Measurements from ENCODE around the gene OR4K2. TPM values are rescaled to one million over a fixed set of nuclear protein-coding genes. Genes with fewer than 3 reads are reported as not detected.
"Not testable (repeated sequence)": the region's sequence is repeated elsewhere in the genome, so short reads cannot be mapped to it uniquely, and the experiment has no call there.

OR4K2 gene
- total RNA-seq = not detected

GRCh38 chr14:19874842-19875241, at the start of gene OR4K2:
Gene OR4K2, plus strand, starts transcription at chr14:19875142. Its CDS starts 1,126 bp downstream, at chr14:19876268.
- Histone ChIP-seq H3K27ac (ENCODE audit: low read depth, low read length) (no peak within 1 kb of the TSS), H3K27me3 (ENCODE audit: control insufficient read depth in 3 of 3, insufficient read depth in 3 of 3, low read length in 3 of 3) (no peaks in the 10 kb centered on the region), H3K36me3 (ENCODE audit: control insufficient read depth in 3 of 3, insufficient read depth in 3 of 3, low read length in 3 of 3) (no peaks in the 10 kb centered on the region), H3K9me3 (ENCODE audit: control insufficient read depth in 3 of 3, low read length in 3 of 3) (peaks cover 0 to 3% (median 0%) of the 10 kb centered on the region in 3 donors), H3K9ac (ENCODE audit: low read depth in 1 of 3, low read length in 3 of 3) (no peak within 1 kb of the TSS), H3K4me3 (ENCODE audit: low read length in 3 of 3) (no peak within 1 kb of the TSS), H3K4me1 (ENCODE audit: control insufficient read depth in 3 of 3, insufficient read depth in 3 of 3, low read length in 3 of 3) (no peaks in the 10 kb centered on the region)

GRCh38 chr14:19827626-19828244, 47.2 kb upstream of the OR4K2 start:
- H3K4me1 ChIP-seq (ENCODE audit: control insufficient read depth in 3 of 3, insufficient read depth in 3 of 3, low read length in 3 of 3); H3K9ac ChIP-seq (ENCODE audit: low read depth in 1 of 3, low read length in 3 of 3): not testable (repeated sequence)

GRCh38 chr14:19828314-19828713, 46.6 kb upstream of the OR4K2 start:
- Histone ChIP-seq H3K9ac (ENCODE audit: low read depth in 1 of 3, low read length in 3 of 3) (no peak overlapping the region), H3K27me3 (ENCODE audit: control insufficient read depth in 3 of 3, insufficient read depth in 3 of 3, low read length in 3 of 3) (no peaks in the 10 kb centered on the region), H3K9me3 (ENCODE audit: control insufficient read depth in 3 of 3, low read length in 3 of 3) (peaks cover 0 to 3% (median 2%) of the 10 kb centered on the region in 3 donors)

More at GRCh38 chr14:19827626-19828244, 47.2 kb upstream of the OR4K2 start:
- not testable (repeated sequence) for H3K27me3 ChIP-seq (ENCODE audit: control insufficient read depth in 3 of 3, insufficient read depth in 3 of 3, low read length in 3 of 3); H3K36me3 ChIP-seq (ENCODE audit: control insufficient read depth in 3 of 3, insufficient read depth in 3 of 3, low read length in 3 of 3); H3K9me3 ChIP-seq (ENCODE audit: control insufficient read depth in 3 of 3, low read length in 3 of 3); H3K27ac ChIP-seq (ENCODE audit: low read depth, low read length); H3K4me3 ChIP-seq (ENCODE audit: low read length in 3 of 3)

GRCh38 chr14:19834203-19834848, 40.6 kb upstream of the OR4K2 start:
- not testable (repeated sequence) for H3K9ac ChIP-seq (ENCODE audit: low read depth in 1 of 3, low read length in 3 of 3); H3K4me3 ChIP-seq (ENCODE audit: low read length in 3 of 3); H3K27me3 ChIP-seq (ENCODE audit: control insufficient read depth in 3 of 3, insufficient read depth in 3 of 3, low read length in 3 of 3); H3K36me3 ChIP-seq (ENCODE audit: control insufficient read depth in 3 of 3, insufficient read depth in 3 of 3, low read length in 3 of 3); H3K27ac ChIP-seq (ENCODE audit: low read depth, low read length); H3K9me3 ChIP-seq (ENCODE audit: control insufficient read depth in 3 of 3, low read length in 3 of 3); H3K4me1 ChIP-seq (ENCODE audit: control insufficient read depth in 3 of 3, insufficient read depth in 3 of 3, low read length in 3 of 3)

More at GRCh38 chr14:19828314-19828713, 46.6 kb upstream of the OR4K2 start:
- no peak overlapping the region for H3K27ac ChIP-seq (ENCODE audit: low read depth, low read length)
- H3K4me3 ChIP-seq (ENCODE audit: low read length in 3 of 3) = no peak overlapping the region
- no peaks in the 10 kb centered on the region for H3K4me1 ChIP-seq (ENCODE audit: control insufficient read depth in 3 of 3, insufficient read depth in 3 of 3, low read length in 3 of 3)
- no peaks in the 10 kb centered on the region for H3K36me3 ChIP-seq (ENCODE audit: control insufficient read depth in 3 of 3, insufficient read depth in 3 of 3, low read length in 3 of 3)

GRCh38 chr14:19838433-19838832, 36.5 kb upstream of the OR4K2 start:
- Histone ChIP-seq H3K36me3 (ENCODE audit: control insufficient read depth in 3 of 3, insufficient read depth in 3 of 3, low read length in 3 of 3) (no peaks in the 10 kb centered on the region), H3K4me1 (ENCODE audit: control insufficient read depth in 3 of 3, insufficient read depth in 3 of 3, low read length in 3 of 3) (no peaks in the 10 kb centered on the region), H3K27me3 (ENCODE audit: control insufficient read depth in 3 of 3, insufficient read depth in 3 of 3, low read length in 3 of 3) (no peaks in the 10 kb centered on the region), H3K27ac (ENCODE audit: low read depth, low read length) (no peak overlapping the region), H3K9ac (ENCODE audit: low read depth in 1 of 3, low read length in 3 of 3) (no peak overlapping the region), H3K9me3 (ENCODE audit: control insufficient read depth in 3 of 3, low read length in 3 of 3) (peaks cover 0 to 5% (median 2%) of the 10 kb centered on the region in 3 donors), H3K4me3 (ENCODE audit: low read length in 3 of 3) (no peak overlapping the region)

GRCh38 chr14:19851365-19851764, 23.6 kb upstream of the OR4K2 start:
- Histone ChIP-seq H3K36me3 (ENCODE audit: control insufficient read depth in 3 of 3, insufficient read depth in 3 of 3, low read length in 3 of 3) (no peaks in the 10 kb centered on the region), H3K27ac (ENCODE audit: low read depth, low read length) (no peak overlapping the region), H3K27me3 (ENCODE audit: control insufficient read depth in 3 of 3, insufficient read depth in 3 of 3, low read length in 3 of 3) (no peaks in the 10 kb centered on the region), H3K4me3 (ENCODE audit: low read length in 3 of 3) (no peak overlapping the region), H3K9me3 (ENCODE audit: control insufficient read depth in 3 of 3, low read length in 3 of 3) (peaks cover 0 to 3% (median 0%) of the 10 kb centered on the region in 3 donors), H3K4me1 (ENCODE audit: control insufficient read depth in 3 of 3, insufficient read depth in 3 of 3, low read length in 3 of 3) (no peaks in the 10 kb centered on the region), H3K9ac (ENCODE audit: low read depth in 1 of 3, low read length in 3 of 3) (no peak overlapping the region)

- not testable (repeated sequence) for H3K9ac ChIP-seq (ENCODE audit: low read depth in 1 of 3, low read length in 3 of 3); H3K4me3 ChIP-seq (ENCODE audit: low read length in 3 of 3); H3K27me3 ChIP-seq (ENCODE audit: control insufficient read depth in 3 of 3, insufficient read depth in 3 of 3, low read length in 3 of 3); H3K9me3 ChIP-seq (ENCODE audit: control insufficient read depth in 3 of 3, low read length in 3 of 3); H3K36me3 ChIP-seq (ENCODE audit: control insufficient read depth in 3 of 3, insufficient read depth in 3 of 3, low read length in 3 of 3); H3K4me1 ChIP-seq (ENCODE audit: control insufficient read depth in 3 of 3, insufficient read depth in 3 of 3, low read length in 3 of 3); H3K27ac ChIP-seq (ENCODE audit: low read depth, low read length)
These were observed 8.8 kb upstream of the OR4K2 start for GRCh38 chr14:19866061-19866669.

GRCh38 chr14:19873178-19873577, 1.8 kb upstream of the OR4K2 start:
- Histone ChIP-seq H3K4me3 (ENCODE audit: low read length in 3 of 3) (no peak overlapping the region), H3K9me3 (ENCODE audit: control insufficient read depth in 3 of 3, low read length in 3 of 3) (peaks cover 0 to 3% (median 0%) of the 10 kb centered on the region in 3 donors), H3K27ac (ENCODE audit: low read depth, low read length) (no peak overlapping the region), H3K9ac (ENCODE audit: low read depth in 1 of 3, low read length in 3 of 3) (no peak overlapping the region), H3K27me3 (ENCODE audit: control insufficient read depth in 3 of 3, insufficient read depth in 3 of 3, low read length in 3 of 3) (no peaks in the 10 kb centered on the region), H3K36me3 (ENCODE audit: control insufficient read depth in 3 of 3, insufficient read depth in 3 of 3, low read length in 3 of 3) (no peaks in the 10 kb centered on the region), H3K4me1 (ENCODE audit: control insufficient read depth in 3 of 3, insufficient read depth in 3 of 3, low read length in 3 of 3) (no peaks in the 10 kb centered on the region)

- Histone ChIP-seq H3K27me3 (ENCODE audit: control insufficient read depth in 3 of 3, insufficient read depth in 3 of 3, low read length in 3 of 3) (no peaks in the 10 kb centered on the region), H3K36me3 (ENCODE audit: control insufficient read depth in 3 of 3, insufficient read depth in 3 of 3, low read length in 3 of 3) (no peaks in the 10 kb centered on the region), H3K27ac (ENCODE audit: low read depth, low read length) (no peak overlapping the region), H3K9ac (ENCODE audit: low read depth in 1 of 3, low read length in 3 of 3) (no peak overlapping the region), H3K4me3 (ENCODE audit: low read length in 3 of 3) (no peak overlapping the region), H3K9me3 (ENCODE audit: control insufficient read depth in 3 of 3, low read length in 3 of 3) (peaks cover 0 to 3% (median 0%) of the 10 kb centered on the region in 3 donors), H3K4me1 (ENCODE audit: control insufficient read depth in 3 of 3, insufficient read depth in 3 of 3, low read length in 3 of 3) (no peaks in the 10 kb centered on the region)
These were observed 3.2 kb downstream of the OR4K2 start for GRCh38 chr14:19878029-19878642.

- Histone ChIP-seq H3K9me3 (ENCODE audit: control insufficient read depth in 3 of 3, low read length in 3 of 3) (peaks cover 3 to 47% (median 35%) of the 10 kb centered on the region in 3 donors), H3K27ac (ENCODE audit: low read depth, low read length) (no peak overlapping the region), H3K4me1 (ENCODE audit: control insufficient read depth in 3 of 3, insufficient read depth in 3 of 3, low read length in 3 of 3) (no peaks in the 10 kb centered on the region), H3K9ac (ENCODE audit: low read depth in 1 of 3, low read length in 3 of 3) (no peak overlapping the region), H3K4me3 (ENCODE audit: low read length in 3 of 3) (no peak overlapping the region), H3K27me3 (ENCODE audit: control insufficient read depth in 3 of 3, insufficient read depth in 3 of 3, low read length in 3 of 3) (no peaks in the 10 kb centered on the region), H3K36me3 (ENCODE audit: control insufficient read depth in 3 of 3, insufficient read depth in 3 of 3, low read length in 3 of 3) (no peaks in the 10 kb centered on the region)
These were observed 20.3 kb downstream of the OR4K2 start for GRCh38 chr14:19895282-19895681.

Measured in skeletal muscle tissue (tissue), 4 donors.